GM19467 (cell line): ENCODE results near the gene EXOSC10.
"Not testable (repeated sequence)": the region's sequence is repeated elsewhere in the genome, so short reads cannot be mapped to it uniquely, and the experiment has no call there.

ENCODE experiments used
- ATAC-seq: cut with Tn5 transposase; IDR thresholded peaks from one replicate; pipeline ENCODE4 v1.9.1; 2021; ENCODE audit warnings: mild to moderate bottlenecking, moderate library complexity; ENCODE audit not compliant: unreplicated experiment

EXOSC10 gene

DNA sequence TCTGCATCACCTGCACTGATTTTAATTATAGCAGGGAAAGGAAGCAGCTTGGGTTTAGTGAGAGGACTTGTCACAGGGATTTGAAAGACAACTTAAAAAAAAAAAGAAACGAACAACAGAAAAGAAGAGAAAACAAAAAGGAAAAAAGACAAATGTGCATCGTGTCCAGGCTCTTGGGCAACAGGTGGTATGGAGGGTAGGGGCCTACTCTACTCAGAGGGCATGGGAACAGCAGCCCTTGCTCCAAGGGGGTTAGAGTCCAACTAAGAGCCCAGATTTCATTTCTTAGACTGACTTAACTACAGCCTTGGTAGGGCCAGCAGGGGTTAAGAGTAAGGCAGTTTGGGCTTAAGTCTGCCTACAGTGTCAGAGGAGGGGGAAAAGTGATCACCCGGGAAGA, 15.3 kb upstream of the EXOSC10 start:
- ATAC-seq: no peak

- no peak for ATAC-seq
Observed at GRCh38 chr1:11109047-11109760, 9.5 kb upstream of the EXOSC10 start.

- no peak for ATAC-seq
Observed at GRCh38 chr1:11107599-11107998, 7.9 kb upstream of the EXOSC10 start.

- ATAC-seq: no peak
Observed at GRCh38 chr1:11105586-11105985, 5.9 kb upstream of the EXOSC10 start.

DNA sequence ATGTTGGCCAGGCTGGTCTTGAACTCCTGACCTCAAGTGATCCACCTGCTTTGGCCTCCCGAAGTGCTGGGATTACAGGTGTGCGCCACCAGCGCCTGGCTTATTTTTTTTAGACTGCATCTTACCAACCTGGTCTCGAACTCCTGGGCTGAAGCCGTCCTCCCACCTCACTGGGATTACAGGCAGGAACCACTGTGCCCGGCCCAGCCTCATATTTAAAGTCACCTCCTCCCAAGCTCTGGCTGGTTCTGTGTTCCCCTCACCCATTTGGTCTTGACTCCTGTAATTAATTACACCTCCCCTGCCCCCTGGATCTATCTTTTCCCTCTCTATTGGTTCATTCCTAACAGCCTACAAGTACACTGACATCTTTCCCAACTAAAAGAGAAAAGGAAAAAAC, 1.7 kb upstream of the EXOSC10 start:
- no peak for ATAC-seq

DNA sequence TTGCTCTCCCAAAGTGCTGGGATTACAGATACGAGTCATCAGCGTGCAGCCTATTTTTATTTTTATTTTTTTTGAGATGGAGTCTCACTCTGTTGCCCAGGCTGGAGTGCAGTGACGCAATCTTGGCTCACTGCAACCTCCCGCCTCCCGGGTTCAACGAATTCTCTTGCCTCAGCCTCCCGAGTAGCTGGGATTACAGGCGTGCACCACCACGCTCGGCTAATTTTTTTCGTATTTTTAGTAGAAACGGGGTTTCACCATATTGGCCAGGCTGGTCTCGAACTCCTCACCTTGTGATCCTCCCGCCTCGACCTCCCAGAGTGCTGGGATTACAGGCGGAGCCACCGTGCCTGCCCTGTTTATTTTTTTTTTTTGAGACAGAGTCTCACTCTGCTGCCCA, 1.1 kb upstream of the EXOSC10 start:
- not testable (repeated sequence) for ATAC-seq

- ATAC-seq: no peak
Observed at GRCh38 chr1:11100149-11100493, 452 bp upstream of the EXOSC10 start.

DNA sequence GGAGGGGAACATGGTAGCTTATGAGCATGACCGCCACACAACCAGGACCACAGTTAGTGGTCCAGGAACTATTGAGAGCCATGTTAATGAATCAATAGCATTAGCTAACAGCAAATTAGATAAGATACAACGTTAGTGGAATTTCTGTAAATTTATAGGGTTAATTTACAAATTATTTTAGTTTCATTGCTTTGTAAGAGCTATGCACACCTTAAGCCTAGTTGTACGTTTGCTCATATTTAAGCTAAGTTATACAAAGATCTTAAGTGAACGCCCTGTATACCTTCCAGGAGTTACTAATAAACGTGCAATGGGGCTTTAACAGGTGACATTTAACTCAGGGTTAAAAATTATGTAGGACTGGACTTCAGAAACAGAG, 749 bp downstream of the EXOSC10 start:
- ATAC-seq: no peak

DNA sequence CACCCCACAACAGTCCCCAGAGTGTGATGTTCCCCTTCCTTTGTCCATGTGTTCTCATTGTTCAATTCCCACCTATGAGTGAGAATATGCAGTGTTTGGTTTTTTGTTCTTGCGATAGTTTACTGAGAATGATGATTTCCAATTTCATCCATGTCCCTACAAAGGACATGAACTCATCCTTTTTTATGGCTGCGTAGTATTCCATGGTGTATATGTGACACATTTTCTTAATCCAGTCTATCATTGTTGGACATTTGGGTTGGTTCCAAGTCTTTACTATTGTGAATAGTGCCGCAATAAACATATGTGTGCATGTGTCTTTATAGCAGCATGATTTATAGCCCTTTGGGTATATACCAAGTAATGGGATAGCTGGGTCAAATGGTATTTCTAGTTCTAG, 15.9 kb downstream of the EXOSC10 start:
- not testable (repeated sequence) for ATAC-seq

- ATAC-seq: no peak
Observed at GRCh38 chr1:11080931-11081330, 18.7 kb downstream of the EXOSC10 start.

DNA sequence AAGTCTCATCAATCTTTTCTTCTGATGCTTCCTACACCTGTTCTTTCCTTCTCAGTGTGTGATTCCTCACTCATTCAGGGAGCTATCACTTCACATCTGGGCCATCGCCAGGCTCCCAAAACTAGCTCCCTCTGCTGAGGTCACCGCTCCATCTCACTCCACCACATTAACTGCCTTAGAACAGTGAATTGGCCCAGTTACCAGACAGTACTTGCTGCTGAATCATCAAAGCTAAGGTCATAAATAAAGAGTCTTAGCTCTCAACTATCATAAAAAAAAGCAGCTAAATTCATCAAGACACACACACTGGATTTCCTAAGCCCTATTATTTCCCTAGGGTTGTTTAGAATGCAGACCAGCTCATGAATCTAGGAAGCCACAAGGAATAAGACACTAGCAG, 21.0 kb downstream of the EXOSC10 start:
- no peak for ATAC-seq

- not testable (repeated sequence) for ATAC-seq
Observed at GRCh38 chr1:11073398-11073797, 26.3 kb downstream of the EXOSC10 start.

GRCh38 chr1:11072216-11072917, 27.3 kb downstream of the EXOSC10 start:
- no peak for ATAC-seq

- ATAC-seq: no peak
Observed at GRCh38 chr1:11071463-11072215, 28.0 kb downstream of the EXOSC10 start.

- no peak for ATAC-seq
Observed at GRCh38 chr1:11070876-11071275, 28.8 kb downstream of the EXOSC10 start.

GRCh38 chr1:11068600-11069473, 30.8 kb downstream of the EXOSC10 start:
- no peak for ATAC-seq

GRCh38 chr1:11067716-11068599, 31.7 kb downstream of the EXOSC10 start:
- no peak for ATAC-seq

DNA sequence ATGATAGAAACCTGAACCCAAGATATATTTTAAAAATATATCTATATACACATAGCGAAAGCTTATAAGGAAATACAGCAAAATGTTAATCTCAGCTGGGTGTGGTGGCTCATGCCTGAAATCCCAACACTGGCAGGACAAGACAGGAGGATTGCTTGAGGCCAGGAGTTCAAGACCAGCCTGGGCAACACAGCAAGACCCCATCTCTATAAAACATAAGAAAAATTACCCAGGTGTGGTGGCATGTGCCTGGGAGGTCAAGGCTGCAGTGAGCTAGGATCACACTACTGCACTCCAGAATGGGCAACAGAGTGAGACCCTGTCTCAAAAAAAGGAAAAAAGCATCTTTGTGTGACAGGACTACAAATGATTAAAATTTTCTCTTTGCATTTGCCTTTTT, 33.9 kb downstream of the EXOSC10 start:
- no peak for ATAC-seq

GRCh38 chr1:11064942-11065341, 34.7 kb downstream of the EXOSC10 start:
- no peak for ATAC-seq

DNA sequence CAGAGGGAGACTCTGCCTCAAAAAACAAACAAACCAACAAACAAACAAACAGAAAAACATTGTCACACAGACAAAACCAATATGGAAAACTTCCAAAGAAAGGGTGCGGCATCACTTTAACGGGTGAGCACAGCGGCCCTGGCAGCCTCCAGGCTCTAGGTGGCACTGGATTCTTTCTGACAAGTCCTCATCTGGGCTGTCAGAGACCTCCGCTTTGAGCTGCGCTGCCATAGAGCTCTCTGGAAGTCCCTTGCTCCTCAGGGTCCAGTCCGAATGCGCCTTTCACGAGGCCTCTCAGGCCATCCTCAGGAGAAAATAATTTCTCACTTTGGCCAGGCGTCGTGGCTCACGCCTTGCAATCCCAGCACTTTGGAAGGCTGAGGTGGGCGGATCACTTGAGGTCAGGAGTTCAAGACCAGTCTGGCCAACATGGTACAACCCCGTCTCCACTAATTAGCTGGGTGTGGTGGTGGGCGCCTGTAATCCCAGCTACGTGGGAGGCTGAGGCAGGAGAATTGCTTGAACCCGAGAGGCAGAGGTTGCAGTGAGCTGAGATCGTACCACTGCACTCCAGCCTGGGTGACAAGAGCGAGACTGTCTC, 35.6 kb downstream of the EXOSC10 start:
- ATAC-seq: not testable (repeated sequence)
